ENCODE measurements around the gene FRAS1.

FRAS1 gene

DNA sequence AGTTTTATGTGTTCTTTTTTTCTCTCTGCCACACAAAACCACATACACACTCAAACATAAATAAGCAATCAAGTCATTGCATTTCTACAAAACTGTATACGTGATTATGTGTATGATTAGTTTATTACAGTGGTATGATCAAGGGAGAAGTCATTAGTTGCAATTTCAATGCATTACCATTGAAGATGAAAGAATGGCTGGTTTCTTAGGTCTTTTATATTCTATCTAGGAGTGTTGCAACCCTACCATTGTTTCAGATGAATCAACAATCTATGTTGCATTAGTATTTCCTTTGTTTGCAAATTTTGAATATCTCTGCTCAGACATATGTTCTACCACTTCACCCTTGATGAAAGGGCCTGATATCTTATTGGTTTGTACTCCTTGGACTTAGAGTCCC is 501.3 kb downstream of the FRAS1 start:
- DNase-seq, result no peak

DNA sequence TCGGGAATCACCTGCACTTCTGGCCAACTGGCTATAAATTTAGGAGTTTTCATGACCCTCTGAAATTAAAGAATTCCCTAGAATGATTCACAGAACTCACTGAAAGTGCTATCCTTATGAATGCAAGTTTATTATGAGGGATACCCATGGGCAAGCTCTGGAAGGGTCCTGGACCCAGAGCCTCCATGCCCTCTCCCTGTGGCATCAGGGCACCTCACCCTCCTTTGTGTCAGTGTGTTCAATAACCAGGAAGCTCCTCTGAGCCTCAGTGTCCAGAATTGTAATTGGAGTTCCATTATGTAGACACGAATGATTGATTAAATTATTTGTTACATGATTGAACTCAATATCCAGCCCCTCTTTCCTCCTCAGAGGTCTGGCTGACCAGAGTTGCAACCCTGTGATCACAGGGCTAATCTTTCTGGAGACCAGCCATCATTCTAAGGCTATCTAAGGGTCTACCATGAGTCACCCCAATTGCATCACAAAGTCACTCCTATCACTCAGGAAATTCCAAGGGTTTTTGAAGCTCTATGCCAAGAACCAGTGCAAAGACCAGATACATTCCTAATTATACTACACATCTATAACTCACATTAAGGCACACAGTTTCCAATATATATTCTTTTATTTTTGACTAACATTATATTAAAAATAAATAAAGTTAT is 503.3 kb downstream of the FRAS1 start:
- peak; percentile 30 to 37 (median 32) for DNase-seq

DNA sequence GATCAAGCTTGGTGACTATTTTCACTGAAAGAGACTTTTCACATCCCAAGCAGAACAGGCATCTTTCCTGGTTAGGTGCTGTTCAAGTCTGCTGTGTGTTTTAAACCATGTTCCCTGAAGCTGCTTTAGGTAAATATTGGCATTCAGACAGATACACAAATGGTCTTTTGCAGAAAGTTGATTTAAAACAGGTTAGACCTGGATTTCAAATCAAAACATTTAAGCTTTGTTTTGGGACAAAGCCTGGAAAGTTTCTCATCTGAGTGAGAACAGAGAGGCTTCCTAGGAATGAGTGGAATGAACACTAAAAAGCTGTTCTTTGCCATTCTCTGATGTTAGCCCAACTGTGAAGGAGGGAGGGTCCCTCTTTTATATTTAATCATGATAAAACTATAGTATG is 504.6 kb downstream of the FRAS1 start:
- DNase-seq, result no peak

DNA sequence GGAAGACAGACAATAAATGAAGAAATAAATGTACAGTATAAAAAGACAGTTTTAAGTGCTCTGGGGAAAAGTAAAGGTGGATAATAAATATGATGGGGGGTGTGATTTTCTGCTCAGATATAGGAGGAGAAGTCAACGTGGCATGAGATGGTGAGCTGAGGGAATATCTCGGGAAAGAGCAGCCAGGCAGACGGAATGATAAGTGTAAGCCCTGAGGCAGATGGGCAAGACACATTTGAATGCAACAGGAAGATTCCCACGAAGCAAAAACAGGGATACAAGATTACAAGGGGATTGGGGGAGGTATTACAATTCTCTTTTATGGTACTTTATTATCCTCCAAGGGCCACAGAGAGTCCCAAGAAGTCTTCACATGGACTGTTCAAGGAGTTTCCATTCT is 505.6 kb downstream of the FRAS1 start:
- DNase-seq, result no peak

DNA sequence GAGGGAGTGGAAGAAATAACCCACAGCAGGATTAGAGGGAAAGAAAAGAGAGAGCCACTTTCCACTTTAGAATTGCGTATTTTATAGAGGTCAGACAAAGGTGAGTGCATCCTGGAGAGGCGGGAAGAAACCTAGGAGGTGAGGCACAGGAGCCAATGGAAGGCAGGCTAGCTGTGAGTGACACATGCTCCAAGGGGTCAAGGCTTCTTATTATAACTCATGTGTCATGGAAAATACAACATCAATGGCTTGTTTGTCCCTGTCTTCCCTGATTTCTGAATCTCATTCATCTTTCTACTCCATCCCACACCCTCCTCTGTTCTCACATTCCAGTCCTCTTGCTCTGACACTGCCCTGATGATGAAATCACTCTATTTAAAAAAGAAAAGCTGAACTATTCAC is 508.8 kb downstream of the FRAS1 start:
- DNase-seq, result no peak

GRCh38 chr4:78566834-78567499 is 509.8 kb downstream of the FRAS1 start:
- no peak for DNase-seq

DNA sequence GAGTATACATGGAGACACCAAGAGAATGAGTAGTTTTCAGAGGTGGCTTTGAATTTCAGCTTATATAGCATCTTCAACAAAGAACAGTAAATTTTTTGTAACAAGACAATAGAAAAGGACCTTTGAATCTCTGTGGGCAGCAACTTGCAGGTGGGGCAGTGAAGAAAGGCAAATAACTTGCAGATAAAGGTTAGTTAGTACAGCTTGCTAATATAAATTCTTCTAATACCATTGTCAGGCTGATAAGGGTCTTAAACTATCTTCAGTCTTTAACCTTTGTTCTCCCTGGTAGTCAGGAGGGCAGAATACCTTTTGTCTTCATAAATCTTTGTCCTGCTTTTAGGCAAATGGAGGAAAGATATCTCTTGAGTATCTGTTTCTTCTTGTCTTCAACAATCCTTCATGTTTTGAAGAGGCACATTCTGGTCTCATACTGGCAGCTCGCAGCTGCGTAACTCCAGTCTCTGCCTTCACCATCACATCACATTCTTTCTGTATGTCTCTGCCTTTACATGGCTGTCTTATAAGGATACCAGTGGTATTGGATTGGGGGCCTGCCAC is 510.5 kb downstream of the FRAS1 start:
- DNase-seq, result no peak

- no peak for DNase-seq
Measured at GRCh38 chr4:78568640-78569305, 511.6 kb downstream of the FRAS1 start.

DNA sequence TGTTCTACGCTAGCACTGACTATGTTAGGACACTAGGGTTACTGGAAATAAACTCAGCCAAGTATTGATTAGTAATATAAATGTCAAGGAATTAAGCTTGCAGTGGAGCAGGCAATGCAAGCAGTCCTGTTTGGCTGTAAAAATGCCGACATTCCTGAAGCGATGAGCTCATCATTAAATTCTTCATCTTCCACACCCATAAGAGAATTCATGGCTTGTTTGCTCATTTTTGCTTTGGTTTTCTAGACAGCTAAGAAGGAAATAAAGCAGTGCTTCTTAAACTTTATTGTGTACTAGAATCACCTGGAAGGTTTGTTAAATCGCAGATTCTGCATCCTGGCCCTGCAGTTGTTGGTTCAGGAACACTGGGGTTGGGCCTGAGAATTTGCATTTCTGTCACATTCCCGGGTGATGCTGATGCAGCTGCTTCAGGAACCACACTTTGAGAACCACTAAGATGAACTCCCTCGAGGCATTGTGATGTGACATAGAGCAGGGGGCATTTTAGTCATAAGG is 512.2 kb downstream of the FRAS1 start:
- no peak for DNase-seq

GRCh38 chr4:78570117-78570516 is 513.0 kb downstream of the FRAS1 start:
- peak; percentile 15 to 45 (median 42) for DNase-seq

DNA sequence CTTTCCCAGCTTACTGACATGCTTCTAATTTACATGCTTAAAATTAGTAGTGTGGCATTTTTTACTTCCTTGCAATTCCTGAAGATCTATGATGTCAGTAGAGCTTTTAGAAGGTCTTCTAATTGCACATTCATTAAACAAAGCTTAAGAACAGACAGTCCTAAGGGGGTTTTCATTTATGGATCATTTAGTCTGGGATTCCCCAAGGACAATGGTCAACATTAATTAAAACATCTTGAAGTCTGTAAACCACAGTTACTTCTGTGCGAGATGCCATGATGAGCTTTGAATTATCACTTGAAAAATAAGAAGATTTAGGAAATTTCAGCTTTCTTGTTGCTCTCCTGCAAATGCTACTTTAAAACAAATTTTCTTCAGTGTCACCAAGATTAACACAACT is 514.7 kb downstream of the FRAS1 start:
- DNase-seq, result no peak

DNA sequence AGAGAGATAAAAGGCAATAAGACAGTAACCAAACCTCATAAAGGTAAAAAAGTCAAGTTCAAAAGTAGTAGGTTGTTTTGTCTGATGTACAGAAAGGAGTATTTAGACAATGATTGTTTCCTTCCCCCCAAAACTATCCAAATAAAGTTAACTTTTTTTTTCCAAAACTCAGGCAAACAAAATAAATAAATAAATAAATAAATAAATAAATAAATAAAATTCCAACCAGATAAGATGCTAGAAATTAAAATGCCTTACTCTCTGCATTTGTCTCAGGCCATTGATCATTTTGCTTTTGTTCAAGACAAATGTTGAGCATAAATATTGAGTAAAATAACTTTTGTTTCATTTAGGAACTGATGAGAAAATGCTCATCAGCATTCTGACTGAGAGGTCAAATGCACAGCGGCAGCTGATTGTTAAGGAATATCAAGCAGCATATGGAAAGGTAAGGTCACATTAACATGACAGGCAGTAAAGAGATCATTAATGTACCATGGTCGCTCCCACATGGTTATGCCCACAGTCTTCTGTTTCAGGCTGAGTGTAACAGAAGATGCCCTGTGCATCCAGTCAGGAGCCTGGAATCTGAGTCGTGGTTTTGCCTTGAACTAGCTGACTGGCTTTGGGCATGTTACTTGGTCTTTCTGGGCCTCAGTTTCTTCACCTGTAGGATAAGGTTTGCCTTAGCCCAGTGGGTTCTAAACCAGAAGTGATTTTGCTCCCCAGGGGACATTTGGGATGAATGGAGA is 521.7 kb downstream of the FRAS1 start:
- DNase-seq, result no peak

- DNase-seq, result peak; percentile 78 to 84 (median 83)
Measured at GRCh38 chr4:78581618-78582017, 524.5 kb downstream of the FRAS1 start.

GRCh38 chr4:78584863-78585547 is 527.9 kb downstream of the FRAS1 start:
- peak in 2 of 3 donors; percentile 25 to 26 for DNase-seq

GRCh38 chr4:78585633-78586032 is 528.5 kb downstream of the FRAS1 start:
- no peak for DNase-seq

- no peak for DNase-seq
Measured at GRCh38 chr4:78588894-78589545, 531.9 kb downstream of the FRAS1 start.

DNA sequence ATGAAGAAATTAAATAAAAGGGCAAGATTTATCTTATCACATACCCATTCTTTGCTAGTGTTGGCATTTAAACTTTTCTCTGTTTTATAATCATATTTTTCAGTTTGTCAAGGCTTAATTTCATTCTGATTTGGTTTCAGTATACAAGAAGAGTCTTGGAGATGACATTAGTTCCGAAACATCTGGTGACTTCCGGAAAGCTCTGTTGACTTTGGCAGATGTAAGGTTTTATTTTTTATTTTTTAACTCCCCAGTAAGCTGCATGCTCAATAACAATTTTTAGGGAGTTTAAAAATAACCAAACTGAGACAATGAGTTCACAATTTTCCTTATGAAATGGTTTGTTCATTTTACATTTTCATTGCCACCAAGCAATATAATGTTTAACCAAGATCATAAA is 534.3 kb downstream of the FRAS1 start:
- no peak for DNase-seq

DNA sequence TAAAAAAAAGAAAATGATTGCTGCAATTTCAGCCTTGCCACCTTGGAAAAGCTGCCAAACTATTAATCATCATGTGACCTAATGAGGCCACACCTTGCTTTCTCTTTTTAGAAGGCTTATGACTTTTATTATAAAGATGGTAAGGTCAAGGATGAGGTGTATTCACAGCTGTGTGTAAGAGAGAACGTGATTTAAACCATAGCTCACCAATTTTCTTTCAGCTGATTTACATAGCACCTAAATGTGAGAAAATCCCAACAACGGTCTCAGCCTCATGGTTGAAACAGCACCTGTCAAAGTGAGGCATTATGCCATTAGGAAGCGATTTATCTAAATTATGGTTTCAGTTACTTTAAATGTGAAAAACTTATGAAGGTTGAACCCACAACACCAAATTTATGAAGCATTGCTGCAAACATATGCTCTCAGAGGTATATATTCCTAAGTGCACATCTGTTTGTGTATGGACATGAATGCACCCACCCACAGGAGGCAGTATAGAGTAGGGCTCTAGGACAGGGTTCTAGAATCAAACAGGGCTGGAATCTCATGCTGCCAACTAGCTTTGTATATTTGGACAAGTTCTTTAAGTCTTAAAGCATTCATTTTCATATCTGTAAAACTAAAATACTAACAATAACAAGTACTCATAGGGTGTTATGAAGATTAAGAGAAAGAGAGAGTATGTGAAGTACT is 535.1 kb downstream of the FRAS1 start:
- peak; percentile 28 to 52 (median 43) for DNase-seq

Data from suppressor macrophage treated with lipopolysaccharide for 1 hour (primary cell).